AG04449 (cell line): ENCODE results near the gene POU6F2.

ENCODE experiments used
- CTCF ChIA-PET: fragments of 350-600 bp; formaldehyde crosslinking; extraction: SDS; loops from one replicate; lab custom pipeline; 2021; ENCODE audit warnings: antibody characterized with exemption; lab: Yijun Ruan, JAX
- POLR2A ChIA-PET: fragments of 400-600, 350-600 bp; formaldehyde crosslinking; extraction: SDS; loops from one replicate; lab custom pipeline; 2020; ENCODE audit warnings: antibody characterized with exemption, inconsistent platforms; lab: Yijun Ruan, JAX
- DNase-seq: peaks from one replicate; pipeline ENCODE4 v3.0.0-alpha.2; 2010; ENCODE audit warnings: low read depth, low spot score
- H3K4me3 ChIP-seq: 2 replicates; pipeline ENCODE4 v1.5.1; 2011; ENCODE audit warnings: low read depth, mild to moderate bottlenecking, control low read depth, low read length
- CTCF ChIP-seq: IDR thresholded peaks from one replicate; pipeline ENCODE4 v1.5.1; 2011; ENCODE audit warnings: mild to moderate bottlenecking, moderate library complexity, low read length, control low read depth, inconsistent platforms; ENCODE audit not compliant: insufficient read depth; ENCODE audit errors: missing control alignments

The POU6F2 gene

GRCh38 chr7:39468261-39468660 lies 490.6 kb downstream of the POU6F2 start:
- no peak for TF ChIP-seq CTCF
- CTCF ChIA-PET = interaction anchor here (0.9 to 3.9 kb wide), 9 partner anchors 14 to 672 kb away, joined by 3 to 19 read pairs (median 5); no protein-coding TSS in a partner anchor
- POLR2A ChIA-PET = no interaction called here
- DNase-seq = no peak
- H3K4me3 ChIP-seq = no peak overlapping the region

GRCh38 chr7:39468808-39469374 lies 491.2 kb downstream of the POU6F2 start:
- DNase-seq = no peak
- TF ChIP-seq CTCF = no peak
- ChIA-PET POLR2A (no interaction called here), CTCF (interaction anchor here (0.9 to 3.9 kb wide), 7 partner anchors 14 to 673 kb away, joined by 3 to 19 read pairs (median 5); no protein-coding TSS in a partner anchor)
- no peak overlapping the region for H3K4me3 ChIP-seq

- POLR2A ChIA-PET = no interaction called here
- H3K4me3 ChIP-seq = no peak overlapping the region
- TF ChIP-seq CTCF = no peak
- DNase-seq = no peak
- CTCF ChIA-PET = no interaction called here
These were observed 503.2 kb downstream of the POU6F2 start for GRCh38 chr7:39480901-39481300.

GRCh38 chr7:39488467-39489393 lies 511.0 kb downstream of the POU6F2 start:
- H3K4me3 ChIP-seq = no peak overlapping the region
- CTCF ChIA-PET = interaction anchor here (1.1 to 2.1 kb wide), 3 partner anchors 22 to 555 kb away, joined by 3 to 5 read pairs (median 4); no protein-coding TSS in a partner anchor
- POLR2A ChIA-PET = no interaction called here
- DNase-seq = no peak
- TF ChIP-seq CTCF = no peak

- TF ChIP-seq CTCF = no peak
- no peak overlapping the region for H3K4me3 ChIP-seq
- DNase-seq = no peak
- ChIA-PET POLR2A (no interaction called here), CTCF (interaction anchor here (1.2 to 2.1 kb wide), 2 partner anchors 25 to 557 kb away, joined by 4 to 5 read pairs; no protein-coding TSS in a partner anchor)
These were observed 512.6 kb downstream of the POU6F2 start for GRCh38 chr7:39490296-39490695.

- POLR2A ChIA-PET = no interaction called here
These were observed 516.2 kb downstream of the POU6F2 start for GRCh38 chr7:39493934-39494333.

More at GRCh38 chr7:39493934-39494333, 516.2 kb downstream of the POU6F2 start:
- H3K4me3 ChIP-seq = no peak overlapping the region
- CTCF ChIA-PET = no interaction called here
- TF ChIP-seq CTCF = no peak
- no peak for DNase-seq
